ENCODE results near the gene RGMA. TPM values are rescaled to one million over a fixed set of nuclear protein-coding genes. Genes with fewer than 3 reads are reported as not detected.

The RGMA gene
- total and polyA plus RNA-seq, 2 of the 8 experiments (the other 6 are each of a cell fraction or from before 2014, with no cell fraction given), result 19.9 to 39.8 TPM

DNA sequence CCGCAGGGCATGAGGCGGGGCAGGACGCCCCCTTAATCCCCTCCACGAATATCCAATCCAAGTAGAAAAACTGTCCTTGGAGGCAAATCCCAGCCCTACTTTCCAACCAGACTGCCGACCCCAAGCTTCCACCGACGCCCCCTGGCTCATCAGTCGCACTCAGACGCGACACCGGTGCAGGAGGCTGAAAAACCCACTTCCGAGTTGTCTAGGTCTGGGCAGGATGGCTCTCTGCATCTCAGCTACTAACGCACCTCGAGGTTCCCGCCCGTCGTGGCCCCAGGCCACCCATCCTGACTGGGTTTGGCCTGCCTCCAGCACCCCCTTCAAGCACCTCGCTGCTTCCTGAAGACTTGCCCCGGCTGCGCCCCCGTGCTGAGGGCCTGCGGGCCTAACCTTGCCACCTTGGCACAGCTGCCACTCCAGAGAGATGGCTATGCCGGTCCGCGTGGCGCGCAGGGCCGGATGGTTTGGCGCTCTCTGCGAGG lies 15.5 kb downstream of the RGMA start:
- Histone ChIP-seq H3K23ac (ENCODE audit: insufficient read length) (no peak overlapping the region), H4K20me1 (replicated peaks in 1 of 2; ENCODE audit: control insufficient read depth in 1 of 2, insufficient read depth in 2 of 2, low read length in 2 of 2) (peaks cover 22 to 23% of the 10 kb centered on the region in 2 experiments), H2BK20ac (ENCODE audit: low read length) (no peak overlapping the region; the same call in 1 of the 2 replicates), H3K27ac (ENCODE audit: low read depth, low read length) (no peak overlapping the region), H3K79me2 (ENCODE audit: control insufficient read depth in 1 of 2, insufficient read depth in 2 of 2, low read length in 2 of 2) (peaks cover 12 to 60% of the 10 kb centered on the region in 2 experiments), H3K36me3 (ENCODE audit: control insufficient read depth in 2 of 4, insufficient read depth in 4 of 4, low read length in 3 of 4) (peaks cover 0 to 15% (median 0%) of the 10 kb centered on the region in 4 experiments; a peak in 1 of 8 replicates), H2BK12ac (ENCODE audit: low read depth, low read length) (0 out of 2 replicates have a peak overlapping the region, but pooled peaks have one; percentile 4), H4K91ac (replicated peaks; ENCODE audit: insufficient read length, low read length) (peak overlapping the region; percentile 82), H3K56ac (replicated peaks; ENCODE audit: insufficient read length, low read depth, low read length) (peak overlapping the region; percentile 70), H2BK5ac (ENCODE audit: low read depth, low read length) (peak overlapping the region; percentile 7; the same call in 1 of the 2 replicates), H3K79me1 (ENCODE audit: low read depth, low read length) (peaks cover 9% of the 10 kb centered on the region), H4K8ac (ENCODE audit: extremely low read depth, insufficient read depth, low read length) (peak overlapping the region; percentile 26; the same call in 1 of the 2 replicates), H2BK15ac (ENCODE audit: low read length) (0 out of 2 replicates have a peak overlapping the region, but pooled peaks have one; percentile 4), H2AK5ac (ENCODE audit: low read depth, low read length) (no peak overlapping the region), H3K9ac (replicated peaks in 1 of 4; ENCODE audit: extremely low read depth in 1 of 4, low read depth in 3 of 4, low read length in 3 of 4) (peak overlapping the region in 1 of 4 experiments; percentile 8; a peak in 1 of 7 replicates), H3K4me2 (ENCODE audit: insufficient read depth in 1 of 2, low read depth in 2 of 2, low read length in 2 of 2) (peak overlapping the region; percentile 78 to 79), H4K5ac (ENCODE audit: insufficient read length, low read depth, low read length) (peak overlapping the region; percentile 28), H2BK120ac (replicated peaks; ENCODE audit: low read depth, low read length) (no peak overlapping the region), H3K4me1 (replicated peaks in 1 of 4; ENCODE audit: control insufficient read depth in 3 of 4, insufficient read depth in 4 of 4, low read length in 3 of 4) (peaks cover 10 to 29% (median 21%) of the 10 kb centered on the region in 4 experiments), H3K14ac (ENCODE audit: insufficient read length) (no peak overlapping the region), H3K23me2 (ENCODE audit: low read depth, low read length) (peaks cover 9% of the 10 kb centered on the region; the same call in 1 of the 2 replicates), H3K4ac (replicated peaks; ENCODE audit: insufficient read length, low read depth, low read length) (peak overlapping the region; percentile 39), H3K4me3 (ENCODE audit: extremely low read depth in 1 of 4, insufficient read depth in 2 of 4, low read depth in 3 of 4, low read length in 4 of 4) (peak overlapping the region; percentile 66 to 94 (median 88); a peak in 6 of 8 replicates), H3K18ac (ENCODE audit: extremely low read depth, low read length) (peak overlapping the region; percentile 65; the same call in 1 of the 2 replicates), H3K9me3 (ENCODE audit: insufficient read depth in 2 of 2, low read depth in 1 of 2, low read length in 1 of 2) (no peaks in the 10 kb centered on the region), H2AFZ (ENCODE audit: low read length) (no peak overlapping the region), H3K27me3 (replicated peaks in 1 of 4; ENCODE audit: control insufficient read depth in 3 of 4, extremely low read depth in 1 of 4, insufficient read depth in 3 of 4, low read length in 3 of 4) (peaks cover 0 to 8% (median 7%) of the 10 kb centered on the region in 4 experiments; a peak in 5 of 7 replicates)
- POLR2A ChIA-PET (ENCODE audit: partially characterized antibody), result interaction anchor here (0.9 to 7.8 kb wide), 3 partner anchors 9 to 22 kb away, joined by 3 to 62 read pairs (median 3); no protein-coding TSS in a partner anchor
- CTCF ChIA-PET (ENCODE audit: partially characterized antibody), result interaction anchor here (0.6 to 7.4 kb wide), 3 partner anchors 14 to 917 kb away, joined by 3 to 56 read pairs (median 37); partner anchors contain the start of gene RGMA
- 44% methylated on average over 30 of the region's 30 CpGs; no CpG with 5 or more reads in 1 of the 2 experiments for WGBS, 2 experiments (ENCODE audit: extremely low coverage in 1 of 2, insufficient coverage in 1 of 2, insufficient read length in 1 of 2, insufficient replicate concordance in 2 of 2, low coverage in 1 of 2, low lambda C conversion rate in 2 of 2, missing lambda C conversion rate in 1 of 2)
- DNase-seq (ENCODE audit: low read depth in 1 of 2, low spot score in 2 of 2), result peak in 1 of 2 experiments; percentile 74
- no peak for FAIRE-seq
- no peak for TF ChIP-seq KDM5A (IDR thresholded peaks at IDR 0.05; ENCODE audit: low read length)
- TF ChIP-seq CTCF (IDR thresholded peaks at IDR 0.05; ENCODE audit: control extremely low read depth in 1 of 3, insufficient read depth in 1 of 3, low read depth in 1 of 3, low read length in 3 of 3), result no peak
- TF ChIP-seq CBX8 (IDR thresholded peaks at IDR 0.05; ENCODE audit: borderline replicate concordance, low read depth, low read length), result no peak
- TF ChIP-seq TAF1 (IDR thresholded peaks at IDR 0.05; ENCODE audit: low read depth, low read length), result no peak
- TF ChIP-seq EGR1 (IDR thresholded peaks at IDR 0.05; ENCODE audit: borderline replicate concordance, low read depth, low read length), result no peak
- TF ChIP-seq RNF2 (IDR thresholded peaks at IDR 0.05; ENCODE audit: borderline replicate concordance, low read depth, low read length, missing control alignments, poor library complexity, severe bottlenecking), result peak; percentile 41
- TF ChIP-seq CREB1 (IDR thresholded peaks at IDR 0.05), result no peak
- TF ChIP-seq GABPA (IDR thresholded peaks at IDR 0.05; ENCODE audit: borderline replicate concordance, insufficient read depth, low read length), result 0 out of 2 replicates have a peak, but pooled peaks have one; percentile 19
- peak; percentile 43 for TF ChIP-seq EZH2 (IDR thresholded peaks at IDR 0.05; ENCODE audit: low read depth, low read length, severe bottlenecking)

Measured in H1 (cell line).